SK-N-SH (cell line): ENCODE results near the gene RAB34.
"Not testable (repeated sequence)": the region's sequence is repeated elsewhere in the genome, so short reads cannot be mapped to it uniquely, and the experiment has no call there.

ENCODE experiments used
- CTCF ChIP-seq: fragments of 200-600 bp; sonication (generic); IDR thresholded peaks from 2 replicates; pipeline ENCODE4 v1.6.1; 2017; ENCODE audit warnings: antibody characterized with exemption, mild to moderate bottlenecking, moderate library complexity
- EP300 ChIP-seq, 2 experiments: IDR thresholded peaks; 2 replicates each; pipeline versions ENCODE4 v1.4.0 to v1.6.1; 2012; ENCODE audit warnings: borderline replicate concordance in 1 of 2, low read depth in 1 of 2, low read length in 1 of 2

DNA sequence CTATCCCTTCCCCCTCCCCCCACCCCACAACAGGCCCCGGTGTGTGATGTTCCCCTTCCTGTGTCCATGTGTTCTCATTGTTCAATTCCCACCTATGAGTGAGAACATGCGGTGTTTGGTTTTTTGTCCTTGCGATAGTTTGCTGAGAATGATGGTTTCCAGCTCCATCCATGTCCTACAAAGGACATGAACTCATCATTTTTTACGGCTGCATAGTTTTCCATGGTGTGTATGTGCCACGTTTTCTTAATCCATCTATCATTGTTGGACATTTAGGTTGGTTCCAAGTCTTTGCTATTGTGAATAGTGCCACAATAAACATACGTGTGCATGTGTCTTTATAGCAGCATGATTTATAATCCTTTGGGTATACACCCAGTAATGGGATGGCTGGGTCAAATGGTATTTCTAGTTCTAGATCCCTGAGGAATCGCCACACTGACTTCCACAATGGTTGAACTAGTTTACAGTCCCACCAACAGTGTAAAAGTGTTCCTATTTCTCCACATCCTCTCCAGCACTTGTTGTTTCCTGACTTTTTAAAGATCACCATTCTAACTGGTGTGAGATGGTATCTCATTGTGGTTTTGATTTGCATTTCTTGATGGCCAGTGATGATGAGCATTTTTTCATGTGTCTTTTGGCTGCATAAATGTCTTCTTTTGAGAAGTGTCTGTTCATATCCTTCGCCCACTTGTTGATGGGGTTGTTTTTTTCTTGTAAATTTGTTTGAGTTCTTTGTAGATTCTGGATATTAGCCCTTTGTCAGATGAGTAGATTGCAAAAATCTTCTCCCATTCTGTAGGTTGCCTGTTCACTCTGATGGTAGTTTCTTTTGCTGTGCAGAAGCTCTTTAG is 18.5 kb upstream of the RAB34 start:
- not testable (repeated sequence) for TF ChIP-seq CTCF; EP300 (IDR thresholded peaks at IDR 0.05; ENCODE audit: borderline replicate concordance in 1 of 2, low read depth in 1 of 2, low read length in 1 of 2)
